Measurements from ENCODE around the gene ATP8A1. TPM values are rescaled to one million over a fixed set of nuclear protein-coding genes. Genes with fewer than 3 reads are reported as not detected.
"Not testable (repeated sequence)": the region's sequence is repeated elsewhere in the genome, so short reads cannot be mapped to it uniquely, and the experiment has no call there.

The ATP8A1 gene
- total RNA-seq, 2 donors from 2014 or later = 12.5 to 25.8 TPM

DNA sequence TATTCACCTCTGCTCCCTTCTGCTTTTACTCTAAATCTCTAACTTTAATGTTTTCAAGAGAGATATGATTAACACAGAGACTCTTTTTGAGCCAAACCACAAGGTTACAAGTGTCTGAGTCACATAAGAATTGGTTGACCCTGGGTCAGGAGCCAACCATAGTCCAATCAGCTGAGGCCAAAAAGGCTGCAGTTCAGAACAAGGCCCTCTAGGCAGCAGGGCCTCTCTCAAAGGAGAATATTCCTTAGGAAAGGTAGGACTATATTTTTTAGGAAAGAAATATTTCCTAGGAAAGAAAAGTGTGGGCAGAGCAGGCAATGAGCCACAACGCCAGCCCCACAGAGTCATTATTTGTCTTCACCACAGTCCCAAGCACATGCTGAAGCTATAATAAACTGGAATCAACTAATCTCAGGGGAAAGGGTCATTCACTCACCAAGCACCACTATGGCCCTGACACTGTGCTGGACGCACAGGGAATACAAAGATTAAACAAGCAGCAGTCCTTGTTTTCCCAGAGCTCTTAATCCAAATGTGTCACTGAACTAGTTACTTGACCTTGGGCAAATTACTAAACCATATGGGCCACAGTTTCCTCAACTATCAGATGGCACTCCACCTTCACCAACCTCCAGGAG is 2.2 kb downstream of the ATP8A1 start:
- no peak overlapping the region for H3K4me3 ChIP-seq
- TF ChIP-seq, protein P1, sequence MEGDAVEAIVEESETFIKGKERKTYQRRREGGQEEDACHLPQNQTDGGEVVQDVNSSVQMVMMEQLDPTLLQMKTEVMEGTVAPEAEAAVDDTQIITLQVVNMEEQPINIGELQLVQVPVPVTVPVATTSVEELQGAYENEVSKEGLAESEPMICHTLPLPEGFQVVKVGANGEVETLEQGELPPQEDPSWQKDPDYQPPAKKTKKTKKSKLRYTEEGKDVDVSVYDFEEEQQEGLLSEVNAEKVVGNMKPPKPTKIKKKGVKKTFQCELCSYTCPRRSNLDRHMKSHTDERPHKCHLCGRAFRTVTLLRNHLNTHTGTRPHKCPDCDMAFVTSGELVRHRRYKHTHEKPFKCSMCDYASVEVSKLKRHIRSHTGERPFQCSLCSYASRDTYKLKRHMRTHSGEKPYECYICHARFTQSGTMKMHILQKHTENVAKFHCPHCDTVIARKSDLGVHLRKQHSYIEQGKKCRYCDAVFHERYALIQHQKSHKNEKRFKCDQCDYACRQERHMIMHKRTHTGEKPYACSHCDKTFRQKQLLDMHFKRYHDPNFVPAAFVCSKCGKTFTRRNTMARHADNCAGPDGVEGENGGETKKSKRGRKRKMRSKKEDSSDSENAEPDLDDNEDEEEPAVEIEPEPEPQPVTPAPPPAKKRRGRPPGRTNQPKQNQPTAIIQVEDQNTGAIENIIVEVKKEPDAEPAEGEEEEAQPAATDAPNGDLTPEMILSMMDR (IDR thresholded peaks at IDR 0.05) = no peak
- H3K4me1 ChIP-seq = peaks cover 0 to 38% of the 10 kb centered on the region in 2 donors

DNA sequence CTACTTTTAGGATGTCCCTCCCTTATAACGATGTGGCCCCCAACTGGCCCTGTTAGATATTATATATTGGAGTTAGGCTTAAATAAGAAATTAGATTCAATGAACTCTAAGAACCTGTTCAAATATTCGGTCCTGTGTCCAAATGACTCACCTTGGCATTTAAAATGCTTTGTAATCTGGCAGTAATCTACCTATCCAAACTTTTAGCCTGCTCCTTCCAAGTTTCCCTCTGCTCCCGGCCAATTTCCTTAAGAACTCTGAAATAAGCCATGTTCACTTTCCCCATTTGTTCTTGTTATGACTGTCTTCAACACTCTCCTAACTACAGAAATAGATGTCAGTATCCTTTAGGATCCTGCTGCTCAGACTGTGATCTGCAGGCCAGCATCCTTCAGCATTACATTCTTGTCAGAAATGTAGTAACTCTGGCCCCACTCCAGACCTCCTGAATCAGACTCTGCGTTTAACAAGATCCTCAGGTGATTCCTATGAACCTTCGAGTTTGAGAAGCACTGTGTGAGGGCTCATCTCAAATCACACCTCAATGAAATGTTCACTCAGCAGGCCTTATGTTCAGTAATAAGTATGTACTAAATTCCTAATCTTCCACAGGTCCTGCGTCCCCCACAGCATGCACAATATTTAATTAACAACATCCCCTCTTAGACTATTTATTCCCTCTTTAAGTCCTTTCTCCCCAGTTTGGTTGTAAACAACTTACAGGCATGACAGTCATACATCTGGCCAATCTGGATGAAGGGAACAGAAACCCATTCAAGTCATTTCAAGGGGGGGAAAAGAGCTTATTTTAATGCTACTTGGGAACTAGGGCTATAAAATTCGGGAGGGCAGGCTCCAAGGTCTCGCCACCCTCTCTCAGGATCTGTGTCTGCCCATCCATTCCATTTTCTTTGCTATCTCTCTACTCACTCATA is 3.0 kb downstream of the ATP8A1 start:
- Histone ChIP-seq H3K4me1 (peaks cover 0 to 38% of the 10 kb centered on the region in 2 donors), H3K4me3 (no peak overlapping the region), H3K9me3 (no peaks in the 10 kb centered on the region), H3K27me3 (no peaks in the 10 kb centered on the region), H3K27ac (peak overlapping the region; percentile 52 to 83), H3K36me3 (no peaks in the 10 kb centered on the region)
- TF ChIP-seq, protein P1 (IDR thresholded peaks at IDR 0.05) = no peak
- DNase-seq (ENCODE audit: low spot score) = no peak

More for the DNA sequence above, 2.2 kb downstream of the ATP8A1 start:
- no peaks in the 10 kb centered on the region for H3K27me3 ChIP-seq
- H3K27ac ChIP-seq = peak overlapping the region; percentile 52 to 83
- no peaks in the 10 kb centered on the region for H3K9me3 ChIP-seq
- DNase-seq (ENCODE audit: low spot score) = peak; percentile 59
- no peaks in the 10 kb centered on the region for H3K36me3 ChIP-seq

DNA sequence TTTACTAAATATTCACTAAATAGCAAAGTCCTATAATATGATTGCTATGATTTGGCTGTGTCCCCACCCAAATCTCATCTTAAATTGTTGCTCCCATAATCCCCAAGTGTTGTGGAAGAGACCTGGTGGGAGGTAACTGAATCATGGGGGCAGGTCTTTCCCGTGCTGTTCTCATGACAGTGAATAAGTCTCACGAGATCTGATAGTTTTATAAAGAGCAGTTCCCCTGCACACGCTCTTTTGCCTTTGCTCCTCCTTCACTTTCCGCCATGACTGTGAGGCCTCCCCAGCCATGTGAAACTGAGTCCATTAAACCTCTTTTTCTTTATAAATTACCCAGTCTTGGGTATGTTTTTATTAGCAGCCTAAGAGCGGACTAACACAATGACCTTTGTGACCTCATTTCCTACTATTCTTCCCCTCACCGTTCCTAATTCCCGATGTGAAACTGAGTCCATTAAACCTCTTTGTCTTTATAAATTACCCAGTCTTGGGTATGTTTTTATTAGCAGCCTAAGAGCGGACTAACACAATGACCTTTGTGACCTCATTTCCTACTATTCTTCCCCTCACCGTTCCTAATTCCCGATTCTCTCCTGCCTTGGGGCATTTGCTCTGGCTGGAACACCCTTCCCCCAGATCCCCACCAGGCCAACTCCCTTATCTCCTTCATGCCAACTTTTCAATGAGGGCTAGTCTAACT is 4.2 kb downstream of the ATP8A1 start:
- not testable (repeated sequence) for H3K36me3 ChIP-seq; H3K27me3 ChIP-seq; DNase-seq (ENCODE audit: low spot score); H3K4me3 ChIP-seq; H3K9me3 ChIP-seq; H3K27ac ChIP-seq
- peaks cover 0 to 29% of the 10 kb centered on the region in 2 donors for H3K4me1 ChIP-seq

DNA sequence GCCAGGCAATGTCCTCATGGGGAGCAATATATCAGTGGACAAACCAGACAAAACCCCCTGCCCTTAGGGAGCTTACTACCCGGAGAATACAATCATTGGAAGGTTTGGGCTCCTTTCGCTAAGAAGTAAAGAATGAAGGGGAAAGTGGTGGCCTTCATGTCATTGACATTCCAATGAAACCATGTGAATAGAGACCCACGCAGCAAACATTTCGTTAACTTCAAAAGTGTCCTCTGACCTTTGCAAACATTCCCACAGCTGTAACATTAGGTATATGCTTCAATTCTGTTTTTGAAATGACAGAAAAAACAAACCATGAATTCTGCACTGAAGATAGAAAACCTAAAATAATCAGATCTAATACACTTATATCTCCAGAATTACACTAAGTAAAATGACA is 7.0 kb downstream of the ATP8A1 start:
- TF ChIP-seq, protein P1 (IDR thresholded peaks at IDR 0.05) = no peak
- Histone ChIP-seq H3K36me3 (no peaks in the 10 kb centered on the region), H3K9me3 (no peaks in the 10 kb centered on the region), H3K4me3 (no peak overlapping the region), H3K27ac (no peak overlapping the region), H3K27me3 (no peaks in the 10 kb centered on the region), H3K4me1 (peaks cover 0 to 29% of the 10 kb centered on the region in 2 donors)
- no peak for DNase-seq (ENCODE audit: low spot score)

DNA sequence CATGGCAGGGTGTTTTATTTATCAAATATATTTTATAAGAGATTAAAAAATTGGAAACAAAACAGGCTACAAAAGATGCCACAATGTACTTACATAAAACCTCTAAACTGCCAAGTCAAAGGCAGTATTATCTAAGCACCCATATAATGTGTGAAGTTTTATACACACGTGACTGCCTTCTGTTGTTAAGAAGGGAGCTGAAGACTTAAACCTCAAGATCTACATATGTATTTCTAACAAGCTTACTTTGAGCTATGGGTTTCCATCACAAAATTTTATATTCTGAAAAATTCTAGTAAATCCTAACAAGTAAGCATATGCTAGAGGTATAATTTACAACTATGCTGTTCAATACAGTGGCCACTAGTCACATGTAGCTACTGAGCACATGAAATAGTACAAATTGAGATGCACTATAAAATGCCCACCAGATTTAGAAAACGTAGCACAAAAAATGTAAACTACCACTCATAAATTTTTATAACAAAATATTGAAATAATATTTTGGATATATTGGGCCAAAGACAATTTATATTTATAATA is 9.8 kb downstream of the ATP8A1 start:
- TF ChIP-seq, protein P1 (IDR thresholded peaks at IDR 0.05) = no peak
- H3K4me1 ChIP-seq = peaks cover 0 to 35% of the 10 kb centered on the region in 2 donors
- H3K27me3 ChIP-seq = no peaks in the 10 kb centered on the region
- H3K4me3 ChIP-seq = no peak overlapping the region
- no peak overlapping the region for H3K27ac ChIP-seq
- H3K9me3 ChIP-seq = no peaks in the 10 kb centered on the region
- DNase-seq (ENCODE audit: low spot score) = no peak
- no peaks in the 10 kb centered on the region for H3K36me3 ChIP-seq

Measured in right atrium auricular region (tissue), 2 donors.